Astrocyte of the spinal cord (primary cell): Measurements from ENCODE around the gene NANOS3.
"Not testable (repeated sequence)": the region's sequence is repeated elsewhere in the genome, so short reads cannot be mapped to it uniquely, and the experiment has no call there.

Source experiments
- DNase-seq: peaks from one replicate; pipeline ENCODE4 v3.0.0; 2011; ENCODE audit warnings: low read depth, low spot score
- H3K4me3 ChIP-seq: 2 replicates; pipeline ENCODE4 v1.5.1; 2011; ENCODE audit warnings: low read depth, mild to moderate bottlenecking, low read length, moderate library complexity
- in situ Hi-C: cut with HindIII; loops from 2 replicates; pipeline ENCODE4 v1.10.0; 2017; ENCODE audit warnings: low sequenced_read_pairs
- TF ChIP-seq, protein P1 (sequence below): IDR thresholded peaks from 2 replicates; pipeline ENCODE4 v1.5.1; 2012; ENCODE audit warnings: low read depth, mild to moderate bottlenecking, low read length, inconsistent platforms

Gene NANOS3

DNA sequence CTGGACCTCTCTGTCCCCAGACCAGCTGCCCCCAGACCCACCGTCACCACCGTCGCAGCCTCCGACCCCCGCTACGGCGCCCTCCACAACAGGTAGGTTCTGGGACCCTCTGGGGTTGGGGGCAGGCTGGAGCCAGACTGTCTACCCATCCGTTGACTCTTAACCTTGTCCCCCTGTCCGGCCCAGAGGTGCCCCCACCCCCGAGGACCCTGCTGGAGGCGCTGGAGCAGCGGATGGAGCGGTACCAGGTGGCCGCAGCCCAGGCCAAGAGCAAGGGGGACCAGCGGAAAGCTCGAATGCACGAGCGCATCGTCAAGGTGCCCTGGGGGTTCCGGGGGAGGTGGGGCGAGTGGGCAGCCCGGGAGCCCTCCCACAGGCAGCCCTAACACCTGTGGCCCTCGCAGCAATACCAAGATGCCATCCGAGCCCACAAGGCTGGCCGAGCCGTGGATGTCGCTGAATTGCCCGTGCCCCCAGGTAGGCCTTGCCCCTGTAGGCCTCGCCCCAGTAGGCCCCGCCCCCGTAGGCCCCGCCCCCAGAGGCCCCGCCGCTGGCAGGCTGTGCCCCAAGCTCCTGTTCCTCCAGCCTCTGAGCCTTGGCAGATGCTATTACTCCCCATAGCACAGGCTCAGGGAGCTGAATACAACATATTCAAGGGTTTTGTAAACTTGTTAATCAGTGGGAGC lies 41.9 kb downstream of the NANOS3 start:
- no peak overlapping the region for H3K4me3 ChIP-seq
- in situ Hi-C loops = no loop called here
- TF ChIP-seq, protein P1, sequence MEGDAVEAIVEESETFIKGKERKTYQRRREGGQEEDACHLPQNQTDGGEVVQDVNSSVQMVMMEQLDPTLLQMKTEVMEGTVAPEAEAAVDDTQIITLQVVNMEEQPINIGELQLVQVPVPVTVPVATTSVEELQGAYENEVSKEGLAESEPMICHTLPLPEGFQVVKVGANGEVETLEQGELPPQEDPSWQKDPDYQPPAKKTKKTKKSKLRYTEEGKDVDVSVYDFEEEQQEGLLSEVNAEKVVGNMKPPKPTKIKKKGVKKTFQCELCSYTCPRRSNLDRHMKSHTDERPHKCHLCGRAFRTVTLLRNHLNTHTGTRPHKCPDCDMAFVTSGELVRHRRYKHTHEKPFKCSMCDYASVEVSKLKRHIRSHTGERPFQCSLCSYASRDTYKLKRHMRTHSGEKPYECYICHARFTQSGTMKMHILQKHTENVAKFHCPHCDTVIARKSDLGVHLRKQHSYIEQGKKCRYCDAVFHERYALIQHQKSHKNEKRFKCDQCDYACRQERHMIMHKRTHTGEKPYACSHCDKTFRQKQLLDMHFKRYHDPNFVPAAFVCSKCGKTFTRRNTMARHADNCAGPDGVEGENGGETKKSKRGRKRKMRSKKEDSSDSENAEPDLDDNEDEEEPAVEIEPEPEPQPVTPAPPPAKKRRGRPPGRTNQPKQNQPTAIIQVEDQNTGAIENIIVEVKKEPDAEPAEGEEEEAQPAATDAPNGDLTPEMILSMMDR = no peak
- DNase-seq = no peak

DNA sequence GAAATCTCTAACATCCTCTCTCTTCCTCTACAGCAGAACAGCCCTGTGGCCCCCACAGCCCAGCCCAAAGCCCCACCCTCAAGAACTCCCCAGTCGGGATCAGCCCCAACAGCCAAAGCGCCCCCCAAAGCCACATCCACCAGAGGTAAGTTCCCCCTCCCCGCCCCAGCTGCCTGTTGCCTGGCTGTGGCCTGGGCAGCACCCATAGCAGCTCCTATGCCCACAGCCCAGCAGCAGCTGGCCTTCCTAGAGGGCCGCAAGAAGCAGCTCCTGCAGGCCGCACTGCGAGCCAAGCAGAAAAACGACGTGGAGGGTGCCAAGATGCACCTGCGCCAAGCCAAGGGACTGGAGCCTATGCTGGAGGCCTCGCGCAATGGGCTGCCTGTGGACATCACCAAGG lies 43.6 kb downstream of the NANOS3 start:
- in situ Hi-C loops = no loop called here
- no peak for DNase-seq
- TF ChIP-seq, protein P1 = no peak
- no peak overlapping the region for H3K4me3 ChIP-seq

DNA sequence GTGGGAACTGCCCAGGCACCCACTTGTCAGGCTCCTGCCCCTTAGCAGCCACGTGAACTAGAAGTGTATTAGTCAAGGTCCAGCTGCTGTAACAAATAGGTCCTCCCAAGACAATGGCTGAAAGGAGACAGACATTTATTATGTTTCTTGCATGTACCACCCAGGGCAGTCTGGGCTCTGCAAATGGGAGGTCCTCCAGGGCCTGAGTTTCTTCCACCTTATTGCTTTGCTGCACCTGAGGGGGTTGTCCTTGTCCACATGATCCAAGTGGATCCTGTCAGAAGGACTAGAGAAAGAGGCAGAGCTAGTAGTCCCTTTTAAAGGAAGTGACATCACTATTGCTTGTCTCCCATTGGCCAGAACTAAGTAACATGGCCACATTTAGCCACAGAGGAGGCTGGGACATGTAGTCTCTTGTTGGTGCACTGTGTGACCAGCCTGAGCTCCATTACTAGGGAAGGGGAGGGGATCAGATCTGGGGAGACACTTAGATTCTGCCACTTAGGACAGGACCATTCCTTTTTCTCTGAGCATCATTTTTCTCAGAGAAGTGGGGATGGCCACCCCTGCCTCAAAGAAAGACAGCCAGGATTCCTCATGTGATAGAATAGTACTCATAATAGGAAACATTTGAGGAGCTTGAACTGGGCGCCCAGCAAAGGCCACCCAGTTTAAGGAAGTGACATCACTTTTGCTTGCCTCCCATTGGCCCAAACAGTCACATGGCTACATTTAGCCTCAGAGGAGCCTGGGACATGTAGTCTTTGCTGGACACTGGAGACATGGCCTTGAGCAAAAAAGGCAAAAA lies 44.2 kb downstream of the NANOS3 start:
- DNase-seq = peak; percentile 40
- in situ Hi-C loops = no loop called here
- H3K4me3 ChIP-seq = no peak overlapping the region
- TF ChIP-seq, protein P1 = no peak

DNA sequence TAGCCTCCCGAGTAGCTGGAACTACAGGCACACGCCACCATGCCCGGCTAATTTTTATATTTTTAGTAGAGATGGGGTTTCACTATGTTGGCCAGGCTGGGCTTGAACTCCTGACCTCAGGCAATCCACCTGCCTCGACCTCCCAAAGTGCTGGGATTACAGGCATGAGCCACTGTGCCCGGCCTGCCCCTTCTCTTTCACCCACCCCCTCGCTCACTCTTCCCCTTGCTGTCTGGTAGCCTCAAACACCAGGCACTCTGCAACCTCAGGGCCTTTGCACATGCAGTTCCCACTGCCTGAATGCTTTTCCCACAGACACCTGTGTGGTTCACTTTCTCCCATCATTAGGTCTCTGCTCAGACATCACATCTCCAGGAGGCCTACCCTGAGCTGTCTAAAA lies 45.2 kb downstream of the NANOS3 start:
- DNase-seq, in situ Hi-C loops: not testable (repeated sequence)

DNA sequence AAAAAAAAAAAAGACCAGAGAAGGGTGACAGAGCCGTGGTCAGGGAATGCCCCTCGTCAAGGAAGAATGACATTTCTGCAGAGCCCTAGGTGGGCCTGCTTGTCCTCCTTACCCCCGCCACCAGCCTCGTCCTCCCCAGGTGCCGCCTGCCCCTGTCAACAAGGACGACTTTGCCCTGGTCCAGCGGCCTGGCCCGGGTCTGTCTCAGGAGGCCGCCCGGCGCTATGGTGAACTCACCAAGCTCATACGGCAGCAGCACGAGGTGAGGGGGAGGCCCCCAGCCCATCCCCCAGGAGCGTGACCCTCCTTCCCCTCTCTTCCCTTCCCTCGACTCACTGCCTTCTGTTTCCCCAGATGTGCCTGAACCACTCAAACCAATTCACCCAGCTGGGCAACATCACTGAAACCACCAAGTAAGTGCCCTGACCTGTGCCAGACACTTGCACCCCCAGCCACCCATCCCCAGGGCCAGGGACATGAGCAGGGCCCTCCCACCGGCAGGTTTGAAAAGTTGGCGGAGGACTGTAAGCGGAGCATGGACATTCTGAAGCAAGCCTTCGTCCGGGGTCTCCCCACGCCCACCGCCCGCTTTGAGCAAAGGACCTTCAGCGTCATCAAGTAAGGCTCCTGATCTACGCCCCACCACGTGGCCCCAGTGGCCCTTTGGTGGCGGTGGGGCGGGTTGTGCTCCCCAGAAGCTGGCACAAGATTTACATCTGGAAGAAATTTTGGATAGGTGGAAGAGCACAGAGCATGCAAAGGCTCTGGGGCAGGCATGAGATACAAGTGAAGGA lies 46.5 kb downstream of the NANOS3 start:
- in situ Hi-C loops = no loop called here
- DNase-seq = no peak
- H3K4me3 ChIP-seq = no peak overlapping the region
- TF ChIP-seq, protein P1 = no peak

More for the DNA sequence above, 45.2 kb downstream of the NANOS3 start:
- not testable (repeated sequence) for H3K4me3 ChIP-seq

DNA sequence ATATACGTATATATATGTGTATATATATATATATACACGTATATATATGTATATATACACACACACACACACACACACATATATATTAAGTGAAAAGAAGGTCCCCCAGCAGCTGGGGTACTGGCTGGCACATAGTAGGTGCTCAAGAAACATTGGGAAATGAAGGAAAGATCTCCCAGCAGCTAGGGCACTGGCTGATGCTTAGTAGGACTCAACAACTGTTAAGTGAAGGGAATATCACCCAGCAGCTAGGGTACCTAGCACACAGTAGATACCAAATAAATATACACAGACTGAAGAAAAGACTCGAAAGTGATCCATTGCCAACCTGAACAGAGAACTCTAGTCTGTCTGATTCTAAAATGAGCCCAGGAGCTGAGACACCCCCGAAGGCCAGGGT lies 49.1 kb downstream of the NANOS3 start:
- H3K4me3 ChIP-seq = no peak overlapping the region
- in situ Hi-C loops = no loop called here
- TF ChIP-seq, protein P1 = no peak
- no peak for DNase-seq
